Measurements from ENCODE around the gene ADAM12. TPM values are rescaled to one million over a fixed set of nuclear protein-coding genes. Genes with fewer than 3 reads are reported as not detected.

Gene ADAM12
- total RNA-seq, 1 experiment from 2014 or later, result not detected

GRCh38 chr10:126143117-126143516 lies 245.2 kb downstream of the ADAM12 start:
- RAD21 ChIA-PET (ENCODE audit: low non-redundant PET in 1 of 2, low total read pairs in 2 of 2, uncharacterized antibody in 2 of 2, unreplicated experiment in 2 of 2), result no interaction called here

More at GRCh38 chr10:126143117-126143516, 245.2 kb downstream of the ADAM12 start:
- no peak for DNase-seq (ENCODE audit: low read depth, low spot score)
- ChIA-PET POLR2A (no interaction called here), CTCF (no interaction called here)
- Histone ChIP-seq H3K9ac (ENCODE audit: low read length) (no peak overlapping the region), H3K27me3 (ENCODE audit: insufficient read depth, low read length) (no peaks in the 10 kb centered on the region), H2AFZ (ENCODE audit: low read depth, low read length, poor library complexity, severe bottlenecking) (no peak overlapping the region), H3K4me2 (ENCODE audit: low read length) (no peak overlapping the region), H4K20me1 (ENCODE audit: insufficient read depth) (no peaks in the 10 kb centered on the region), H3K36me3 (ENCODE audit: control insufficient read depth in 1 of 2, insufficient read depth in 2 of 2, low read length in 2 of 2) (no peaks in the 10 kb centered on the region), H3K27ac (ENCODE audit: low read depth, low read length) (no peak overlapping the region), H3K79me2 (ENCODE audit: insufficient read depth, low read length) (no peaks in the 10 kb centered on the region), H3K4me3 (replicated peaks in 1 of 2; ENCODE audit: low read depth in 1 of 2, low read length in 2 of 2) (no peak overlapping the region), H3K9me3 (ENCODE audit: control insufficient read depth in 1 of 2, insufficient read depth in 1 of 2, low read depth in 1 of 2, low read length in 2 of 2) (no peaks in the 10 kb centered on the region), H3K4me1 (ENCODE audit: control insufficient read depth in 1 of 2, insufficient read depth in 2 of 2, low read length in 2 of 2) (no peaks in the 10 kb centered on the region), H3K9me2 (ENCODE audit: insufficient read depth) (no peaks in the 10 kb centered on the region)
- intact Hi-C loops (cut with micrococcal nuclease), result no loop called here
- ATAC-seq, result no peak
- no peak for TF ChIP-seq EZH2 (IDR thresholded peaks at IDR 0.05)
- no peak for TF ChIP-seq SIN3A (IDR thresholded peaks at IDR 0.05; ENCODE audit: low read depth)
- TF ChIP-seq ZNF274 (IDR thresholded peaks at IDR 0.05; ENCODE audit: low read depth, low read length), result no peak
- TF ChIP-seq ATF3 (IDR thresholded peaks at IDR 0.05), result no peak
- no peak for TF ChIP-seq REST (IDR thresholded peaks at IDR 0.05; ENCODE audit: low read depth)
- no TSS peak for BruUV-seq (replicated peaks)
